Skeletal muscle tissue (tissue), 4 donors: Measurements from ENCODE around the gene SYDE2. TPM values are rescaled to one million over a fixed set of nuclear protein-coding genes. Genes with fewer than 3 reads are reported as not detected.

ENCODE experiments used
- H3K27ac ChIP-seq: one replicate; pipeline ENCODE4 v1.7.0; 2013; ENCODE audit warnings: mild to moderate bottlenecking, low read depth, low read length, inconsistent platforms
- H3K27me3 ChIP-seq, 3 donors: one replicate each; pipeline ENCODE4 v1.7.0; 2013; ENCODE audit warnings: low read length in 3 of 3; ENCODE audit not compliant: control insufficient read depth in 3 of 3, insufficient read depth in 3 of 3
- H3K36me3 ChIP-seq, 3 donors: one replicate each; pipeline ENCODE4 v1.7.0; 2013; ENCODE audit warnings: low read length in 3 of 3; ENCODE audit not compliant: control insufficient read depth in 3 of 3, insufficient read depth in 3 of 3
- H3K4me1 ChIP-seq, 3 donors: one replicate each; pipeline ENCODE4 v1.7.0; 2013; ENCODE audit warnings: low read length in 3 of 3, mild to moderate bottlenecking in 3 of 3; ENCODE audit not compliant: control insufficient read depth in 3 of 3, insufficient read depth in 3 of 3
- H3K4me3 ChIP-seq, 3 donors: one replicate each; pipeline ENCODE4 v1.7.0; 2013; ENCODE audit warnings: low read length in 3 of 3
- H3K9ac ChIP-seq, 3 donors: one replicate each; pipeline ENCODE4 v1.7.0; 2013; ENCODE audit warnings: low read length in 3 of 3, mild to moderate bottlenecking in 3 of 3, moderate library complexity in 2 of 3, low read depth in 1 of 3
- H3K9me3 ChIP-seq, 3 donors: one replicate each; pipeline ENCODE4 v1.7.0; 2013; ENCODE audit warnings: low read length in 3 of 3; ENCODE audit not compliant: control insufficient read depth in 3 of 3
- total RNA-seq: library from RNA; depleted of rRNA; stranded (reverse); fragments of >200 nt; gene quantifications from one replicate; pipeline ENCODE4 v1.2.3, GENCODE V29; 2014
- donor health status: Osteomylitis.

The SYDE2 gene
- total RNA-seq, 1 donor from 2014 or later, result 5.2 TPM

DNA sequence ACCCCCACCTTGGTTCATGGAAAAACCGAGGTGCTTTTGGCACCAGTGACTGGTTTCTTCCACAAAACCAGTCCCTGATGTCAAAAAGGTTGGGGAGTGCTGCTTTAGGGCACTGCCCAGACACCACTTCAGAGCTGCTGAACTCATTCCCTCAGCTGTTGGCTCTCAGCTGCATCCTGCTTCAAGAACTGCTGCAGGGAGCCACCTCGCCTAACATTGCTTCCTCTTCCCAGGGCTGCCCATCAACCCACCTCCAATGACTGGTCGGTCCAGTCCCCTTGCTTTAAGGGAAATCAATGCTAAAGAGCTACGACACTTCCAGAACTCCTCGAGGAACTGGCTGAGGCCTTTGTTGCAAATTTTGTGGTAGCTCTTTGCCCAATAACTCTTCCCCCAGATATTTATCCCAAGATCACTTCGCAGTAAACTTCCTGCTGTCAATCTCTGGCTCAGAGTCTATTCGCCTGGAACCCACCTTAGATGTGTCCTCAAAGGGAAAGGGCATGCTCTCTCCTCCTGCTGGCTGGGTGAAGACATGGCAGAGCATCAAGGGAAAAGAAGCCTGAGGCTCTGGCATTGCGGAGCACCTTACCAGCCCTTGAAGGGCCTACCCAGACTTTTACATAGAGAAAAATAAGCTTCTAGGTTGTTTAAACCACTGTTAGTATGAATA is 29.6 kb upstream of the SYDE2 start:
- no peaks in the 10 kb centered on the region for H3K27me3 ChIP-seq
- no peaks in the 10 kb centered on the region for H3K9me3 ChIP-seq
- H3K9ac ChIP-seq, result no peak overlapping the region
- no peaks in the 10 kb centered on the region for H3K36me3 ChIP-seq
- no peak overlapping the region for H3K4me3 ChIP-seq
- H3K4me1 ChIP-seq, result no peaks in the 10 kb centered on the region
- no peak overlapping the region for H3K27ac ChIP-seq

- no peak overlapping the region for H3K27ac ChIP-seq
- no peak overlapping the region for H3K9ac ChIP-seq
- H3K4me1 ChIP-seq, result no peaks in the 10 kb centered on the region
- H3K36me3 ChIP-seq, result no peaks in the 10 kb centered on the region
- no peaks in the 10 kb centered on the region for H3K27me3 ChIP-seq
- H3K9me3 ChIP-seq, result no peaks in the 10 kb centered on the region
- no peak overlapping the region for H3K4me3 ChIP-seq
Measured at GRCh38 chr1:85229574-85230097, 28.8 kb upstream of the SYDE2 start.

DNA sequence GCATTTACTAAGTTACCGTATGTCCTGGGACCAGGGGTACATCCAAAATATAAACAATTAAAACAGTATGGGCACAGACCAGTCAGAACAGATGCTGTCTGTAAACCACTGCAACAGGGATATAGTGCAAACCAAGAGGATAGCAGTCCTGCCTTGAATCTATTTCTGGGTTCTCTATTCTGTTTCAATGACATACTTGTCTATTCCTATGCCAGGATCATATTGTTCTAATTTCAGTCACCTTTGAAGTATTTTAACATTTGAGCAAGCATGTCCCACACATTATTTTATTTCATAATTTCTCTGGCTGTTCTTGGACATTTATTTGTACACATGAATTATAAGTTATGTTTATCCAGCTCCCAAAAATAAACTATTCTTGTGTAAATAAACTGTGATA is 28.2 kb upstream of the SYDE2 start:
- H3K27ac ChIP-seq, result no peak overlapping the region
- H3K4me3 ChIP-seq, result no peak overlapping the region
- no peaks in the 10 kb centered on the region for H3K27me3 ChIP-seq
- no peaks in the 10 kb centered on the region for H3K36me3 ChIP-seq
- no peaks in the 10 kb centered on the region for H3K9me3 ChIP-seq
- H3K9ac ChIP-seq, result no peak overlapping the region
- H3K4me1 ChIP-seq, result no peaks in the 10 kb centered on the region

DNA sequence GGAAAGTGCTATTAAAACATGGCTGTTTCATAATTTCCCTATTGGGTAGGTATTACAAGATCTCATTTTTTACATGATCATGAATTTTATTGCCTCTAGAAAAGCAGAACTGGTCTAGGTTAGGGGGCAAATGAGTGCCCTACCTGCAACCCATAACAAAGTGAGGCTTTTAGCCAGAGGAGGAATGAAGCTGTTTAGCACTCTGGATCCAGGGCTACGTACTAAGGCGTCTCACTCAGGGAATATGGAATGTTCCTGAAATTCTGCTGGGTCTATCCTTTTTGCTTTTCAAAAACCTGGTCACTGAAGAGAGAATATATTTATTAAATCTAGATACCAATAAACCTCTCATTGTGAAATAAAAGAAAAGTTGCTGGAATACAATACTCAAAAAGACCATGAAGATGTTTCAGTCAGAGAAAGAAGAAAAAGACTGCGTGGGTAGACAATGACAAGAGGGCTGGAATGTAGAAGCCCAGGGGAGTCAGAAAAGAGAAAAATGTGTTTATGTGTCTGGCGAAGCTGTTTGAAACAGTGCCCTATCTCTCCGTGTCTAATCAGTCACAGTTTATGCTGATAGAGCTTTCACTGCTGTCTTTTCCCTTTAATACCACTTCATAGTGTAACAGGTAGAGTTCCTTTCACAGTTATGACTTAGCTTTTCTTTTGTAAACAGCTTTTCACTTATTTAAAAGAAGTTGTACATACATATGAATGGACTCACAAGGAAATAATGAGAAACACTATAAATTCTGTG is 25.0 kb upstream of the SYDE2 start:
- Histone ChIP-seq H3K4me3 (no peak overlapping the region), H3K9ac (no peak overlapping the region), H3K9me3 (no peaks in the 10 kb centered on the region), H3K27me3 (no peaks in the 10 kb centered on the region), H3K36me3 (no peaks in the 10 kb centered on the region), H3K27ac (no peak overlapping the region), H3K4me1 (no peaks in the 10 kb centered on the region)

DNA sequence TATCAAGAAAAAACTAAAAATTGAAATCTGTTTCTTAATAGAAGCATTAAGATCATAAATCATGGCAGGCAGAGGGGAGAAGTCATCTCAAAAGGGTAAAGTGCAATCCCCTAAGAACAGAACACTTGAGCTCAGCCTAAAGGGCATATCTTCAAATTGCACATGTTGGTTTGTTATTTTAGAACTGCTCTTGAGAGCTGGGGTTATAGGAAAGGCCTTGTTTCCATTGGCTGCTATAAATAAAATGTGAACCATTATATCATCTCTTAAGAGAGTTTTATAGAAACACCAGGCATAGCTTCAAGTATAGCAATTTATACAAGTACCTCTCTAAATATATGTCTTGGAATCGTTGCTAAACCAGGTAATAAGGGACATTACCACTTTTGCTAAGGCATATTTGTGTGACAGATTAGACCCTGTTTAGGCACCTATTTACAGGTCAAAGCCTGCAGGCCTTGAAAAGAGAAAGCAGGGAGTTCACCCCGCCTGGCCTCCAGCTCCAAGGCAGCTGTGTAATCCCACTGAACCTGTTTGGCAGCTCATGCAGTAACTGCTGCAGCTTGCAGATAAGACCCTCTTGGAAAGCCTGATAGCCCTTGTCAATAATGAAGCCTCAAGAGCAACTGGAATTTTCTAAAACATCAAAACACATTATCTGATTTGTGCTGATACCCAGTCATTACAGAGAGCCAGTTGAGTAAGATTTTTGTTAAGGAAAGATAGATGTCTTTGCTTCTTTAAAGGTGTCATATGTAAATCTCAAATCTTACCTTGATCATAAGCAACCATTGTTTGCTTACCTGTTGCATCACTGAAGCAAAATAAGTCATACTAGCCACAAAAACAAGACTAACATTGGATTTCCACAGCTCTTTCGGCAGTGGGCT is 24.2 kb upstream of the SYDE2 start:
- H3K27me3 ChIP-seq, result no peaks in the 10 kb centered on the region
- no peaks in the 10 kb centered on the region for H3K4me1 ChIP-seq
- H3K27ac ChIP-seq, result no peak overlapping the region
- no peaks in the 10 kb centered on the region for H3K9me3 ChIP-seq
- no peaks in the 10 kb centered on the region for H3K36me3 ChIP-seq
- H3K9ac ChIP-seq, result no peak overlapping the region
- H3K4me3 ChIP-seq, result no peak overlapping the region

- no peak overlapping the region for H3K9ac ChIP-seq
- H3K27me3 ChIP-seq, result no peaks in the 10 kb centered on the region
- no peak overlapping the region for H3K27ac ChIP-seq
- no peaks in the 10 kb centered on the region for H3K4me1 ChIP-seq
- H3K9me3 ChIP-seq, result no peaks in the 10 kb centered on the region
- H3K4me3 ChIP-seq, result no peak overlapping the region
- H3K36me3 ChIP-seq, result no peaks in the 10 kb centered on the region
Measured at GRCh38 chr1:85224295-85224694, 23.5 kb upstream of the SYDE2 start.

DNA sequence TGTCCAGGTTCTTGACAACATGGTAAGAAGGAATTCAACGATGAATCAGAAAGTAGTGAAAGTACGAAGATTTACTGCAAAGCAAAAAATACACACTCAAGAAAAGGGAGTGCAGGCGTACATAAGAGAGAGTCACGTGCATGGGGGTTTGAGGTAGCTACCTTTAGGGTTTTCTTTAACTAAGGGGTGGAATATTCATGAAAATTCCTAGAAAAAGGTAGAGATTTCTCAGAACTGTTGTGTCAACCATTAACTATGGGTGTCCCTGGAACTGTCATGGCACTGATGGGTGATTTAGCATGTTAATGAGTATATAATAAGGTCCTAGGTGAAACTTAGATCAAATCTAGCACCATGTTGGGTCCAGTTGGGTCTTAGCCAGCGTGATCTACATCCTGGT is 22.5 kb upstream of the SYDE2 start:
- no peaks in the 10 kb centered on the region for H3K4me1 ChIP-seq
- no peak overlapping the region for H3K4me3 ChIP-seq
- no peaks in the 10 kb centered on the region for H3K9me3 ChIP-seq
- H3K27ac ChIP-seq, result no peak overlapping the region
- no peaks in the 10 kb centered on the region for H3K36me3 ChIP-seq
- no peaks in the 10 kb centered on the region for H3K27me3 ChIP-seq
- H3K9ac ChIP-seq, result no peak overlapping the region

- Histone ChIP-seq H3K27ac (no peak overlapping the region), H3K9ac (no peak overlapping the region), H3K27me3 (no peaks in the 10 kb centered on the region), H3K4me1 (no peaks in the 10 kb centered on the region), H3K4me3 (no peak overlapping the region), H3K36me3 (no peaks in the 10 kb centered on the region), H3K9me3 (no peaks in the 10 kb centered on the region)
Measured at GRCh38 chr1:85220756-85221201, 20.0 kb upstream of the SYDE2 start.

DNA sequence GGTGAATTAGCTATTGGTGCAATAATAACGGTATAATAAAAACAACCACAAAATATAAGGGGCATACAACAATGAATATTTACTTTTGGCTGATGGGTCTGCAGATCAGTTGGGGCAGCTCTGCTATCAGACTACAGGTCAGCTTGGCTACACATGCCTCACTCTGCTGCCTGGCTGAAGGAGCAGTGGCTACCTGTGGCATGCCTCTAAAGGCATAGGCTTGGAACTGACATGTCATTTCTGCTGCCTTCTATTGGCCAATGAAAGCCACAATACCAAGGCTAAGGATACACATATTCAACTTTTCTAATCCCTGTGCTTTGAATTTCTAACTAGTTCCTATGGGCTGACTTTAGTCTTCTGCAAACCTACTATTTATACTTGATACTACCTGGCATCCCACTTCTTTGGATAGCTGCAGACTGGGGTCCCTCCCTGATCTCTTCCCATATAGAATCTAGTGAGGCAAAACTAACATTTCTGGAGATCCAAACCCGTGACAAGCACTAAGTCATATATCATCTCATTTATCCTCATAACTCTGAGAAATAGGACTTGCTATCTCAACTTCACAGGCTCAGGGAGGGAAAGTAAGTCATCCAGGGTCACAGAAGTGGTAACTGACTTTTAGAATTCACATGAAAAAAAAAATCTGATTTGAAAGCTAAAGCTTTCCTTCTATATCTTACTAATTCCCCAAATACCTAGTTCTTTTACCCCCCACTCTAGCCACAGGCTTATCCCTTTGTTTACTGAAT is 19.2 kb upstream of the SYDE2 start:
- no peaks in the 10 kb centered on the region for H3K9me3 ChIP-seq
- H3K27me3 ChIP-seq, result no peaks in the 10 kb centered on the region
- no peaks in the 10 kb centered on the region for H3K36me3 ChIP-seq
- H3K4me1 ChIP-seq, result no peaks in the 10 kb centered on the region
- H3K9ac ChIP-seq, result no peak overlapping the region
- H3K4me3 ChIP-seq, result no peak overlapping the region
- H3K27ac ChIP-seq, result no peak overlapping the region
